SK-N-SH (cell line): ENCODE results near the gene DIS3L2.

ENCODE experiments used
- EZH2phosphoT487 ChIP-seq: fragments of 200-600 bp; sonication (generic); IDR thresholded peaks from 2 replicates; pipeline ENCODE4 v1.6.1; 2017; ENCODE audit warnings: low read depth, mixed run types, mild to moderate bottlenecking, antibody characterized with exemption, moderate library complexity, borderline replicate concordance
- FOXM1 ChIP-seq: IDR thresholded peaks from 2 replicates; pipeline ENCODE4 v1.4.0; 2012; ENCODE audit warnings: low read depth, mild to moderate bottlenecking
- RCOR1 ChIP-seq: fragments of 150-350 bp; IDR thresholded peaks from 2 replicates; pipeline ENCODE4 v1.6.1; 2017; ENCODE audit warnings: antibody characterized with exemption, low read length
- REST ChIP-seq: IDR thresholded peaks from 2 replicates; pipeline ENCODE4 v1.6.1; 2012; ENCODE audit warnings: mild to moderate bottlenecking, low read depth, low read length, moderate library complexity
- SMC3 ChIP-seq: IDR thresholded peaks from 2 replicates; pipeline ENCODE4 v1.6.1; 2012; ENCODE audit warnings: low read depth, low read length, improper control_type of control experiment
- TF ChIP-seq, protein P1 (sequence below): fragments of 200-600 bp; sonication (generic); IDR thresholded peaks from 2 replicates; pipeline ENCODE4 v1.6.1; 2017; ENCODE audit warnings: antibody characterized with exemption, mild to moderate bottlenecking, moderate library complexity
- TF ChIP-seq, protein P2 (sequence below): fragments of 150-350 bp; IDR thresholded peaks from 2 replicates; pipeline ENCODE4 v1.6.1; 2017; ENCODE audit warnings: antibody characterized with exemption, low read length, low read depth, borderline replicate concordance

- TF ChIP-seq RCOR1: no peak
- TF ChIP-seq REST: no peak
- TF ChIP-seq, protein P1, sequence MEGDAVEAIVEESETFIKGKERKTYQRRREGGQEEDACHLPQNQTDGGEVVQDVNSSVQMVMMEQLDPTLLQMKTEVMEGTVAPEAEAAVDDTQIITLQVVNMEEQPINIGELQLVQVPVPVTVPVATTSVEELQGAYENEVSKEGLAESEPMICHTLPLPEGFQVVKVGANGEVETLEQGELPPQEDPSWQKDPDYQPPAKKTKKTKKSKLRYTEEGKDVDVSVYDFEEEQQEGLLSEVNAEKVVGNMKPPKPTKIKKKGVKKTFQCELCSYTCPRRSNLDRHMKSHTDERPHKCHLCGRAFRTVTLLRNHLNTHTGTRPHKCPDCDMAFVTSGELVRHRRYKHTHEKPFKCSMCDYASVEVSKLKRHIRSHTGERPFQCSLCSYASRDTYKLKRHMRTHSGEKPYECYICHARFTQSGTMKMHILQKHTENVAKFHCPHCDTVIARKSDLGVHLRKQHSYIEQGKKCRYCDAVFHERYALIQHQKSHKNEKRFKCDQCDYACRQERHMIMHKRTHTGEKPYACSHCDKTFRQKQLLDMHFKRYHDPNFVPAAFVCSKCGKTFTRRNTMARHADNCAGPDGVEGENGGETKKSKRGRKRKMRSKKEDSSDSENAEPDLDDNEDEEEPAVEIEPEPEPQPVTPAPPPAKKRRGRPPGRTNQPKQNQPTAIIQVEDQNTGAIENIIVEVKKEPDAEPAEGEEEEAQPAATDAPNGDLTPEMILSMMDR: no peak
- TF ChIP-seq FOXM1: no peak
- TF ChIP-seq EZH2phosphoT487: no peak
- TF ChIP-seq, protein P2, sequence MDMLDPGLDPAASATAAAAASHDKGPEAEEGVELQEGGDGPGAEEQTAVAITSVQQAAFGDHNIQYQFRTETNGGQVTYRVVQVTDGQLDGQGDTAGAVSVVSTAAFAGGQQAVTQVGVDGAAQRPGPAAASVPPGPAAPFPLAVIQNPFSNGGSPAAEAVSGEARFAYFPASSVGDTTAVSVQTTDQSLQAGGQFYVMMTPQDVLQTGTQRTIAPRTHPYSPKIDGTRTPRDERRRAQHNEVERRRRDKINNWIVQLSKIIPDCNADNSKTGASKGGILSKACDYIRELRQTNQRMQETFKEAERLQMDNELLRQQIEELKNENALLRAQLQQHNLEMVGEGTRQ: no peak
- TF ChIP-seq SMC3: no peak
Observed at GRCh38 chr2:232073699-232074098, 112.2 kb downstream of the DIS3L2 start.
